GM19395 (cell line): ENCODE data around the gene AFAP1.

Experiments
- ATAC-seq: cut with Tn5 transposase; IDR thresholded peaks from one replicate; pipeline ENCODE4 v1.9.1; 2021; ENCODE audit warnings: mild to moderate bottlenecking, moderate library complexity; ENCODE audit not compliant: unreplicated experiment

The AFAP1 gene

GRCh38 chr4:7826909-7827306 lies 112.8 kb downstream of the AFAP1 start:
- no peak for ATAC-seq

DNA sequence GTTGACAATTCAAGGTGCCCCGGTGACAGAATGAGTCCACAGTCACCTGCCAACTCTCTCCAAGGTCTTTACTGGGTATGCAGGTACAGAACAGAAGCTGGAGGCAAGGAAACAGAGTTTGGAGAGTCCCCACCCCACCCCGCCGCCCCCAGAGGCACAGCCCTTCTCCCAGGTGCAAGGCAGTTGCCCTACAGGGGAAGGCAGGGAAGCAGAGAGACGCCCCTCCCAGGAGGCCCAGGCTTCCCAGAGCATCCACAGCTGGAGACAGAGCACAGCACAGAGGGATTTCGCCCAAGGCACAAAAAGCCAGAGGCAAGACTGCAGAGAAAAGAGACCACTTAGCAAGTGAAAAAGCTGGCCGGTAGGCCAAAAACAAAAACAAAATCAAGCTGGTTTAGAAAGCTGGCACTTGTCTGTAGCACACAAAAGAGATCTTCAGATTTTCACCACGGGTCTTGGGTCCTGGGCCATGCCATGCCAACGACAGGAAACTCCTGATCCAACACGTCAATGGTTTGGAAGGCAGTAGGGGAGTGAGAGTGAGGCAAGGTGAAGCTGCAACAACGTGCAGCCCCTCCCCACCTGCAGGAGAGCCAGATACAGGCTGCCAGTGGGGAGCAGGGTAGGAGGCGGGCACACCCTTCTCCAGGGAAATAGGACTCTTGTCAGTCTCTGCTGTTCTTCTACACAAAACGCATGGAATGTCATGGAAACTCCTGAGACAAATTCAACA lies 113.3 kb downstream of the AFAP1 start:
- ATAC-seq = no peak

GRCh38 chr4:7824218-7824617 lies 115.4 kb downstream of the AFAP1 start:
- ATAC-seq = no peak

- no peak for ATAC-seq
Measured at GRCh38 chr4:7823416-7823824, 116.2 kb downstream of the AFAP1 start.

- no peak for ATAC-seq
Measured at GRCh38 chr4:7822877-7823276, 116.8 kb downstream of the AFAP1 start.

- ATAC-seq = no peak
Measured at GRCh38 chr4:7822137-7822505, 117.5 kb downstream of the AFAP1 start.

DNA sequence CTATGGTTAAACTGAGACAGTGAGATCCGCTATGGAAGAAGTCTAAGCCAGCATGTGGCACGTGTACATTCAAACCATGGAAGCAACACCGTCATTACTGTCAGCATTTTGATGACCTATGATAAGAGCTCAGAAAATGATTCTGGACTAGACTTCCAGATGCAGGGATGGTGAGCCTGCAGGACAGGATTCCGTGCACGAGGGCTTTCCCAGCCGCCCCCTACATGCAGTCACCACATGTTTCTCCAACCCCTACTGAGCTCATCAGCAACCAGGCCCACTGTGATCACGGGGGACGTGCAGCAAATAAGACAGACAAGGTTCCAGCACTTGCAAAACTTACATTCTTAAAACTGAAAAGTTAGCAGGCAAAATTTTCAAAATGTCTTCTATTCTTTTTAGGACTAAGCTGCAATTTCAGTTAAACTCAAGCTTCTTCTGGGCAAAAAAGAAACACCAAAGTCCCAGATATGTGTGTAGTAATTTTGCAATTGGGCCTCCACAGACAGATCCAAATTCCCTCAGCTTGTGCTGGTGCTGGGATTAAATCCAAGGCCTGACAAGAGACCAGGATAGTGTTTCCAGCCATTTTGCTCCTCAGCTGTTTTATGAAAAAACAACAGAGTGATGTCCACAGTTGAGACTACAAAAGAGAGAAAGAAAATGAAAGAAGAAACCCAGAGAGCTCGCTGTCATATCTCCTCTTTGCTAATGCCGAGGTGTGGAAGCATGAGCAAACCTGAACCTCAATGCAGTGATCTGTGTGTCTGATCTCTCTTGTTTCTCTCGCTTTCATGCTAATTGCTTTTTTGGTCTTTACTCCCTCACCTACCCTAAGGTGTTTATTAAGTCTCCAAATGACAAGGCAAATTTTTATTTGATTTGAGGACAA lies 118.2 kb downstream of the AFAP1 start:
- ATAC-seq = no peak

- ATAC-seq = no peak
Measured at GRCh38 chr4:7820031-7820818, 119.4 kb downstream of the AFAP1 start.

GRCh38 chr4:7819446-7819845 lies 120.2 kb downstream of the AFAP1 start:
- ATAC-seq = no peak

GRCh38 chr4:7818399-7818911 lies 121.2 kb downstream of the AFAP1 start:
- no peak for ATAC-seq

GRCh38 chr4:7817877-7818398 lies 121.7 kb downstream of the AFAP1 start:
- ATAC-seq = no peak

GRCh38 chr4:7816771-7817170 lies 122.9 kb downstream of the AFAP1 start:
- no peak for ATAC-seq

DNA sequence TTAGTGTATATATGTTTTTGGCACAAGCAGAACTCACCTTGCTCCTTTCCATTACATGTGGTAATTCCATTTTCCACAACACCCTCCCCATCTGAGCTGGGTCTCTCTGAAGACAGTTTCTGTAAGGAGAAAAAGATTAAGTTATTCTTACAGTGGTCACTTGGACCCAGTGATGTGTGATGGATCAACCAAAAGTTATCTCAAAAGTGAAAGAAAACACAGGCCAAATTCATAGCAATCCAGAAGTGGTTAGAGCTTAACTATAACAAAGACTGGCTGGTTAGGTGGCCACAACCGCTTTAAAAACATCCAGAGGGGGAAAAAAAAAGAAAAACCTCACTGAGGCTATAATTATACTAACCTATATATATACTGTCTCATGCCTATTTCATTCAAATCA lies 123.7 kb downstream of the AFAP1 start:
- no peak for ATAC-seq

- no peak for ATAC-seq
Measured at GRCh38 chr4:7815562-7815961, 124.1 kb downstream of the AFAP1 start.

DNA sequence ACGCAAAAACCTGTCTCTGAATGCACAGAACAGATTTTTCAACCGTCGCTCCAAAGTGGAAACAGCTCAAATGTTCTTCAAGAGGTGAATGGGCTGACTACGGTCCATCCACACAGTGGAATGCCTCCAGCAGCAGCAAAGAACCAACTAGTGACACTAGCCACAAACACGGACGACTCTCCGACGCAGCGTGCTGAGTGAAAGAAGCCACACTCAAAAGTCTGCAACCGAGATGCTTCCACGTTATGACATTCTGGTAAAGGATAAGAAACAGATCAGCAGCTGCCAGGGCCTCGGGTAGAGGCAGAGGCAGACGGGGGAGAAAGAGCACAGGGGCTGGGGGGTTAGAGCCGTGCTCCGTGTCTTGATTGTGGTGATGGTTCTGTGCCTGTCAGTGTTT lies 125.2 kb downstream of the AFAP1 start:
- ATAC-seq = no peak

- no peak for ATAC-seq
Measured at GRCh38 chr4:7813674-7814073, 126.0 kb downstream of the AFAP1 start.

DNA sequence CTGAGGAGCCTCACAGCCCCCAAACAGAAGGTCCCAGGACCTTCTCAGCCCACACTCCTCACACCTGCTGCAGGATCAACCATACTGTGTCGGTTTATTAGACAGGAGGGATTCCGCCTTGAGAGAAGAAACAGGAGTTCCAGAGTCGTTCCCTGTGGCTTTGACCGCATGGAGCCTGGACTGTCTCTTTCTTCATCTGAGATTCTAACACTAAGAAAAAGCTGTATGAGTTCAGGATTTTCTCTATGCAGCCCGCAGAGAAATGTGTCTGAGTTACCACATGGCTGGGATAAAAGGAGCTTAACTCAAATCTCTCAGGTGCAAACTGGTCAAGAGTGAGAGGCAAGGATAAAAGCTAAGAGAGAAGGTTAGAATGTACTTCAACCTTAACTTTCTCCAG lies 126.7 kb downstream of the AFAP1 start:
- no peak for ATAC-seq

DNA sequence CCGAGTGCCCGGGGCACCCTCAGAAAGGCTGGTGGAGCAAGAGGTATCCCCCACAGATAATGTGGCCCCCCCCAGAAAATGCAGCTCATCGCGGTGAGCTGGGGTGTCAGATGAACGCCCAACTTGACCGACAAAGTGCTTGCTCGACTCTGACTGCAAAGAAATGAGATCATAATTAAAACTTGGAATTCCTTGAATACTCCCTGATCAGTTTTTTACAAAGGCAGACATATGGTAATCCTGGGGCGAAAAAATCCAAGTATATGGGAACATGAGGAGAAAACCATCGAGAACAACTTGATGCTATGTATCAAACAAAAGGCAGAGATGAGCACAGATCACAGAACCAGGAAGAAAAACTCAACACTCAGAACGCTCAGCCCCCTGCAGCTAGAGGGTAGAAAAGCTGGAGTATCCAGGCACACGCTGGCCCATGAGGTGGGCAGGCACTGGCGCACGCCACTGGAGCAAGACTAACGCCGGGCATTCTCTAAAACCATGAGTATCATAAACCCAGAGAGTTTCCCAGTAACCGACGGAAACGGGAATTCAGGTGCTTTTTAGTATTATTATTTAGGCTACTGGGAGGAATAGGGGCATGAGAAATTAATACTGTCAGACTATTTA lies 127.3 kb downstream of the AFAP1 start:
- ATAC-seq = no peak

DNA sequence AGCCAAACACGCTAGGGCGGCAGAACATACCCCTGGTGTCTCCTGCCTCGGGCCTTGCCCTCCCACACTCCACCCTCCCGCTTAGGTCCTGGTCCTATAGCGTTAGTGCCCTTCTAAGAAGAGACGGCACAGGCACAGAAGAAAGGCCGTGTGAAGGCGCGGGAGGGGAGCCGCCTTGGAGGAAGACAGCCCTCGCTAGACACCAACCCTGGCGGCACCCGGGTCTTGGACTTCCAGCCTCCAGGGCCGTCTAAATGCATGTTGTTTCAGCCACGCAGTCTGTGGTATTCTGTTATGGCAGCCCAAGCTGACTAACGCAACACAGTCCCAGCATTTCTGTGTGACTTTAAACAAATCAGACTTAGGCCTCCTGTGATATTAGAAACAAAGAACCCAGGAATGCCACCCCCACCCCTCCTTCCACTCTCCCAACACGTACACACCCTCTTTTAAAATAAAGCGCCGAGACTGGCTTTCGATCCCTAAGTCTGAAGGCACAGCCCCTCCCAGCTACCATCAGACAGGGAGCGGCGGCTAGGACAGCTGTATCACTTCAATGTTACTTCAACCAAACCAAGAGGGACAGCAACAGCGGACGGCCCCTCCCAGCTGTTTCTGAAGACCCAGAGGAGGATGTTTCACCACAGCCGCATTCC lies 128.0 kb downstream of the AFAP1 start:
- ATAC-seq = no peak
